ENCODE results near the gene ZNHIT6. TPM values are rescaled to one million over a fixed set of nuclear protein-coding genes. Genes with fewer than 3 reads are reported as not detected.

ZNHIT6 gene
- total and polyA plus RNA-seq, 2 donors = 15.1 to 30.3 TPM

- H3K4me3 ChIP-seq (ENCODE audit: low read depth, low read length) = no peak overlapping the region
- no peaks in the 10 kb centered on the region for H3K4me1 ChIP-seq (ENCODE audit: insufficient read depth)
- 95% methylated on average over 8 of the region's 8 CpGs for WGBS
- H3K27ac ChIP-seq (ENCODE audit: low read depth) = no peak overlapping the region
- H3K36me3 ChIP-seq (ENCODE audit: insufficient read depth) = no peaks in the 10 kb centered on the region
- no peak for DNase-seq (ENCODE audit: extremely low spot score)
These were observed 102.5 kb downstream of the ZNHIT6 start for GRCh38 chr1:85605484-85606413.

GRCh38 chr1:85604298-85604997 is 103.8 kb downstream of the ZNHIT6 start:
- H3K36me3 ChIP-seq (ENCODE audit: insufficient read depth) = no peaks in the 10 kb centered on the region
- WGBS = 90% methylated on average over 3 of the region's 3 CpGs
- no peak overlapping the region for H3K4me3 ChIP-seq (ENCODE audit: low read depth, low read length)
- no peaks in the 10 kb centered on the region for H3K4me1 ChIP-seq (ENCODE audit: insufficient read depth)
- DNase-seq (ENCODE audit: extremely low spot score) = no peak
- no peak overlapping the region for H3K27ac ChIP-seq (ENCODE audit: low read depth)

GRCh38 chr1:85603086-85603880 is 105.0 kb downstream of the ZNHIT6 start:
- 82% methylated on average over 7 of the region's 7 CpGs for WGBS
- Histone ChIP-seq H3K36me3 (ENCODE audit: insufficient read depth) (no peaks in the 10 kb centered on the region), H3K27ac (ENCODE audit: low read depth) (no peak overlapping the region), H3K4me1 (ENCODE audit: insufficient read depth) (no peaks in the 10 kb centered on the region), H3K4me3 (ENCODE audit: low read depth, low read length) (no peak overlapping the region)
- DNase-seq (ENCODE audit: extremely low spot score) = no peak

- Histone ChIP-seq H3K4me3 (ENCODE audit: low read depth, low read length) (no peak overlapping the region), H3K4me1 (ENCODE audit: insufficient read depth) (no peaks in the 10 kb centered on the region), H3K36me3 (ENCODE audit: insufficient read depth) (no peaks in the 10 kb centered on the region), H3K27ac (ENCODE audit: low read depth) (no peak overlapping the region)
- DNase-seq (ENCODE audit: extremely low spot score) = no peak
- WGBS = 92% methylated on average over 4 of the region's 4 CpGs
These were observed 105.7 kb downstream of the ZNHIT6 start for GRCh38 chr1:85602571-85602970.

GRCh38 chr1:85601901-85602300 is 106.3 kb downstream of the ZNHIT6 start:
- no peak for DNase-seq (ENCODE audit: extremely low spot score)
- Histone ChIP-seq H3K4me3 (ENCODE audit: low read depth, low read length) (no peak overlapping the region), H3K27ac (ENCODE audit: low read depth) (no peak overlapping the region), H3K36me3 (ENCODE audit: insufficient read depth) (no peaks in the 10 kb centered on the region), H3K4me1 (ENCODE audit: insufficient read depth) (no peaks in the 10 kb centered on the region)
- WGBS = 89% methylated on average over 4 of the region's 4 CpGs

- Histone ChIP-seq H3K4me1 (ENCODE audit: insufficient read depth) (no peaks in the 10 kb centered on the region), H3K27ac (ENCODE audit: low read depth) (no peak overlapping the region), H3K36me3 (ENCODE audit: insufficient read depth) (no peaks in the 10 kb centered on the region), H3K4me3 (ENCODE audit: low read depth, low read length) (no peak overlapping the region)
- no peak for DNase-seq (ENCODE audit: extremely low spot score)
- 25% methylated on average over 2 of the region's 2 CpGs for WGBS
These were observed 108.6 kb downstream of the ZNHIT6 start for GRCh38 chr1:85599681-85600080.

Other genes starting within 250 kb of the ZNHIT6 start
- gene DDAH1, start 243.3 kb downstream of the ZNHIT6 start, total RNA-seq = 32.9 TPM
- 12.3 TPM for gene DDAH1, start 243.3 kb downstream of the ZNHIT6 start, polyA plus RNA-seq
- 32.4 TPM for gene CCN1, start 127.7 kb downstream of the ZNHIT6 start, total RNA-seq
- gene CCN1, start 127.7 kb downstream of the ZNHIT6 start, polyA plus RNA-seq = 809 TPM

Data from urinary bladder (tissue), 4 donors.